Activated CD8-positive, alpha-beta memory T cell treated with anti-CD3 and anti-CD28 coated beads, Interleukin-2, amount 50 U/mL, for 1 hour (primary cell): Measurements from ENCODE around the gene INHBB.

ENCODE experiments used
- DNase-seq: peaks from one replicate; pipeline ENCODE4 v3.0.0-alpha.2; 2020; ENCODE audit errors: extremely low read depth

Gene INHBB

GRCh38 chr2:120398051-120398995 lies 52.4 kb downstream of the INHBB start:
- no peak for DNase-seq

GRCh38 chr2:120398996-120399888 lies 53.3 kb downstream of the INHBB start:
- no peak for DNase-seq

GRCh38 chr2:120399889-120400240 lies 53.9 kb downstream of the INHBB start:
- no peak for DNase-seq

GRCh38 chr2:120400551-120400950 lies 54.6 kb downstream of the INHBB start:
- DNase-seq = no peak
